ENCODE measurements around the gene ELL.

DNA sequence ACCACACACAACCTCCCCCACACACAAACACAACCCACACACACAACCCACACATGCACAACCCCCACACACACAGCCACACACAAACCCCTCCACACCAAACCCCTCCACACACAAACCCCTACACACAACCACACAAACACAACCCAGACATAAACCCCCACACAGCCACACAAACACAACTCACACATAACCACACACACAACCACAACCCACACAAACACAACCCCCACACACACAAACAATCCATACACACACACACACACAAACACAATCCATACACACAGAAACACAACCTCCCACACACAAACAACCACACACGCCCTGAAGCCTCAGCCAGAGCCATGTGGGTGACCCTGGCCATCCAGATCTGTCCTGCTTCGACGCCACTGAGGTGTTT is 53.9 kb downstream of the ELL start:
- TF ChIP-seq EZH2 (IDR thresholded peaks at IDR 0.05; ENCODE audit: insufficient read depth, low read length): no peak
- TF ChIP-seq, protein P1, sequence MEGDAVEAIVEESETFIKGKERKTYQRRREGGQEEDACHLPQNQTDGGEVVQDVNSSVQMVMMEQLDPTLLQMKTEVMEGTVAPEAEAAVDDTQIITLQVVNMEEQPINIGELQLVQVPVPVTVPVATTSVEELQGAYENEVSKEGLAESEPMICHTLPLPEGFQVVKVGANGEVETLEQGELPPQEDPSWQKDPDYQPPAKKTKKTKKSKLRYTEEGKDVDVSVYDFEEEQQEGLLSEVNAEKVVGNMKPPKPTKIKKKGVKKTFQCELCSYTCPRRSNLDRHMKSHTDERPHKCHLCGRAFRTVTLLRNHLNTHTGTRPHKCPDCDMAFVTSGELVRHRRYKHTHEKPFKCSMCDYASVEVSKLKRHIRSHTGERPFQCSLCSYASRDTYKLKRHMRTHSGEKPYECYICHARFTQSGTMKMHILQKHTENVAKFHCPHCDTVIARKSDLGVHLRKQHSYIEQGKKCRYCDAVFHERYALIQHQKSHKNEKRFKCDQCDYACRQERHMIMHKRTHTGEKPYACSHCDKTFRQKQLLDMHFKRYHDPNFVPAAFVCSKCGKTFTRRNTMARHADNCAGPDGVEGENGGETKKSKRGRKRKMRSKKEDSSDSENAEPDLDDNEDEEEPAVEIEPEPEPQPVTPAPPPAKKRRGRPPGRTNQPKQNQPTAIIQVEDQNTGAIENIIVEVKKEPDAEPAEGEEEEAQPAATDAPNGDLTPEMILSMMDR (IDR thresholded peaks at IDR 0.05; ENCODE audit: insufficient read depth, low read depth, low read length): no peak
